ENCODE data around the gene MICAL2. TPM values are rescaled to one million over a fixed set of nuclear protein-coding genes. Genes with fewer than 3 reads are reported as not detected.
"Not testable (repeated sequence)": the region's sequence is repeated elsewhere in the genome, so short reads cannot be mapped to it uniquely, and the experiment has no call there.

MICAL2 gene
- total and polyA plus RNA-seq, 2 of the 8 experiments (the other 6 are each of a cell fraction or from before 2014, with no cell fraction given), result 1.3 to 4.1 TPM

DNA sequence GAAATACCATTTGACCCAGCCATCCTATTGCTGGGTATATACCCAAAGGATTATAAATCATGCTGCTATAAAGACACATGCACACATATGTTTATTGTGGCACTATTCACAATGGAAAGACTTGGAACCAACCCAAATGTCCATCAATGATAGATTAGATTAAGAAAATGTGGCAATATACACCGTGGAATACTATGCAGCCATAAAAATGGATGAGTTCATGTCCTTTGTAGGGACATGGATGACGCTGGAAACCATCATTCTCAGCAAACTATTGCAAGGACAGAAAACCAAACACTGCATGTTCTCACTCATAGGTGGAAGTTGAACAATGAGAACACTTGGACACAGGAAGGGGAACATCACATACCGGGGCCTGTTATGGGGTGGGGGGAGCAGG, 36.3 kb downstream of the MICAL2 start:
- H3K56ac ChIP-seq (replicated peaks; ENCODE audit: insufficient read length, low read depth, low read length); H3K27ac ChIP-seq (ENCODE audit: low read depth, low read length); H3K23ac ChIP-seq (ENCODE audit: insufficient read length); H3K4ac ChIP-seq (replicated peaks; ENCODE audit: insufficient read length, low read depth, low read length); H3K9ac ChIP-seq (replicated peaks in 1 of 4; ENCODE audit: extremely low read depth in 1 of 4, low read depth in 3 of 4, low read length in 3 of 4); H2BK120ac ChIP-seq (replicated peaks; ENCODE audit: low read depth, low read length); H3K79me1 ChIP-seq (ENCODE audit: low read depth, low read length); H2AFZ ChIP-seq (ENCODE audit: low read length); H3K36me3 ChIP-seq (ENCODE audit: control insufficient read depth in 2 of 4, insufficient read depth in 4 of 4, low read length in 3 of 4); H3K4me1 ChIP-seq (replicated peaks in 1 of 4; ENCODE audit: control insufficient read depth in 3 of 4, insufficient read depth in 4 of 4, low read length in 3 of 4); H4K20me1 ChIP-seq (replicated peaks in 1 of 2; ENCODE audit: control insufficient read depth in 1 of 2, insufficient read depth in 2 of 2, low read length in 2 of 2); CTCF ChIA-PET (ENCODE audit: partially characterized antibody); H3K18ac ChIP-seq (ENCODE audit: extremely low read depth, low read length); H3K27me3 ChIP-seq (replicated peaks in 1 of 4; ENCODE audit: control insufficient read depth in 3 of 4, extremely low read depth in 1 of 4, insufficient read depth in 3 of 4, low read length in 3 of 4); H3K4me2 ChIP-seq (ENCODE audit: insufficient read depth in 1 of 2, low read depth in 2 of 2, low read length in 2 of 2); H4K91ac ChIP-seq (replicated peaks; ENCODE audit: insufficient read length, low read length); H4K8ac ChIP-seq (ENCODE audit: extremely low read depth, insufficient read depth, low read length); H2AK5ac ChIP-seq (ENCODE audit: low read depth, low read length); H3K4me3 ChIP-seq (ENCODE audit: extremely low read depth in 1 of 4, insufficient read depth in 2 of 4, low read depth in 3 of 4, low read length in 4 of 4); H4K5ac ChIP-seq (ENCODE audit: insufficient read length, low read depth, low read length); H3K9me3 ChIP-seq (ENCODE audit: insufficient read depth in 2 of 2, low read depth in 1 of 2, low read length in 1 of 2); H2BK12ac ChIP-seq (ENCODE audit: low read depth, low read length); DNase-seq (ENCODE audit: low read depth in 1 of 2, low spot score in 2 of 2); H3K23me2 ChIP-seq (ENCODE audit: low read depth, low read length); H2BK20ac ChIP-seq (ENCODE audit: low read length); H2BK5ac ChIP-seq (ENCODE audit: low read depth, low read length); FAIRE-seq; H3K79me2 ChIP-seq (ENCODE audit: control insufficient read depth in 1 of 2, insufficient read depth in 2 of 2, low read length in 2 of 2); POLR2A ChIA-PET (ENCODE audit: partially characterized antibody); H2BK15ac ChIP-seq (ENCODE audit: low read length); H3K14ac ChIP-seq (ENCODE audit: insufficient read length): not testable (repeated sequence)
- WGBS, 2 experiments (ENCODE audit: extremely low coverage in 1 of 2, insufficient coverage in 1 of 2, insufficient read length in 1 of 2, insufficient replicate concordance in 2 of 2, low coverage in 1 of 2, low lambda C conversion rate in 2 of 2, missing lambda C conversion rate in 1 of 2), result 82% methylated on average over 2 of the region's 3 CpGs; no CpG with 5 or more reads in 1 of the 2 experiments

Data from H1 (cell line).